K562 (cell line): Measurements from ENCODE around the gene SLC25A15.

Experiments used
- CTCF ChIP-seq, 3 experiments: IDR thresholded peaks in 2 of 3; conservative IDR thresholded peaks in 1 of 3; 2 replicates each; pipeline ENCODE4 v1.5.1; 2011 to 2012; ENCODE audit warnings: low read length in 3 of 3, mild to moderate bottlenecking in 3 of 3, control low read depth in 2 of 3, improper control_type of control experiment in 1 of 3, inconsistent platforms in 1 of 3, low read depth in 1 of 3, mixed read lengths in 1 of 3, moderate library complexity in 1 of 3; ENCODE audit not compliant: insufficient read depth in 2 of 3
- ILF3 ChIP-seq: fragments of 450-650 bp; IDR thresholded peaks from 2 replicates; pipeline ENCODE4 v1.6.1; 2018; ENCODE audit warnings: antibody characterized with exemption, mild to moderate bottlenecking, moderate library complexity, borderline replicate concordance
- MCM2 ChIP-seq: fragments of 450-650 bp; IDR thresholded peaks from 2 replicates; pipeline ENCODE4 v1.6.1; 2017; ENCODE audit warnings: low read depth, mild to moderate bottlenecking
- TBP ChIP-seq: optimal IDR thresholded peaks from 2 replicates; pipeline ENCODE3; 2011; ENCODE audit warnings: low read depth, low read length, improper control_type of control experiment
- TCF15 ChIP-seq: fragments of 250-450 bp; sonication (Bioruptor Pico); IDR thresholded peaks from 2 replicates; pipeline ENCODE4 v1.8.0; 2022; ENCODE audit warnings: moderate library complexity, mild to moderate bottlenecking, inconsistent platforms
- TCF7L2 ChIP-seq: fragments of 150-350 bp; IDR thresholded peaks from 2 replicates; pipeline ENCODE4 v1.6.1; 2016; ENCODE audit warnings: low read depth, mild to moderate bottlenecking, low read length, moderate library complexity
- ZNF589 ChIP-seq: fragments of 200-800 bp; sonication (Bioruptor generic); IDR thresholded peaks from 2 replicates; pipeline ENCODE4 v1.6.1; 2016; ENCODE audit warnings: low read depth, missing genetic modification characterization, missing compliant biosample characterization

- no peak for TF ChIP-seq CTCF (IDR thresholded peaks at IDR 0.05 in 2 of 3, conservative IDR thresholded peaks at IDR 0.05 in 1 of 3; ENCODE audit: insufficient read depth in 2 of 3, low read depth in 1 of 3, low read length in 3 of 3)
- no peak for TF ChIP-seq TCF15
- TF ChIP-seq ZNF589 (CRISPR knock-in tag) = no peak
- no peak for TF ChIP-seq TCF7L2
- no peak for TF ChIP-seq MCM2
- TF ChIP-seq TBP = no peak
- no peak for TF ChIP-seq ILF3
These were observed 13.9 kb downstream of the SLC25A15 start for GRCh38 chr13:40803316-40803715.
